ENCODE measurements around the gene MCM10. TPM values are rescaled to one million over a fixed set of nuclear protein-coding genes. Genes with fewer than 3 reads are reported as not detected.
A peak's percentile ranks its signal among the peaks of the same experiment; 100 is the strongest.
"Not testable (repeated sequence)": the region's sequence is repeated elsewhere in the genome, so short reads cannot be mapped to it uniquely, and the experiment has no call there.

The MCM10 gene
- total and polyA plus RNA-seq, 7 donors = 0.07 to 0.83 (median 0.17) TPM; not detected in 1

- 74 to 98% (median 96%) methylated on average over 3 of the region's 3 CpGs for whole genome bisulfite sequencing, 3 donors
- intact Hi-C loops (cut with DNase I) = no loop called here
- Histone ChIP-seq H3K4me3 (no peak overlapping the region), H3K4me1 (no peaks in the 10 kb centered on the region), H3K9me3 (no peaks in the 10 kb centered on the region), H3K36me3 (ENCODE audit: insufficient read depth in 1 of 2, low read depth in 1 of 2) (peaks cover 4 to 45% of the 10 kb centered on the region in 2 donors), H3K27ac (no peak overlapping the region), H3K27me3 (ENCODE audit: insufficient read depth in 3 of 3, low read length in 2 of 3) (no peaks in the 10 kb centered on the region)
- DNase-seq (no peak), ATAC-seq (no peak)
- TF ChIP-seq CTCF (IDR thresholded peaks at IDR 0.05) = no peak
Observed at GRCh38 chr10:13144814-13145213, 16.5 kb upstream of the MCM10 start.

GRCh38 chr10:13146379-13146778 lies 15.0 kb upstream of the MCM10 start:
- no peaks in the 10 kb centered on the region for H3K9me3 ChIP-seq
- TF ChIP-seq CTCF (IDR thresholded peaks at IDR 0.05) = no peak
- ATAC-seq = peak in 2 of 4 donors; percentile 34 to 41
- H3K27ac ChIP-seq = no peak overlapping the region
- H3K4me3 ChIP-seq = no peak overlapping the region
- intact Hi-C loops (cut with DNase I) = no loop called here
- no peaks in the 10 kb centered on the region for H3K27me3 ChIP-seq (ENCODE audit: insufficient read depth in 3 of 3, low read length in 2 of 3)
- no peaks in the 10 kb centered on the region for H3K4me1 ChIP-seq
- WGBS, 3 donors = 76 to 91% (median 80%) methylated on average over 1 of the region's 1 CpG
- peaks cover 0 to 29% of the 10 kb centered on the region in 2 donors for H3K36me3 ChIP-seq (ENCODE audit: insufficient read depth in 1 of 2, low read depth in 1 of 2)
- DNase-seq = no peak

GRCh38 chr10:13147161-13147560 lies 14.2 kb upstream of the MCM10 start:
- Histone ChIP-seq H3K9me3 (no peaks in the 10 kb centered on the region), H3K27me3 (ENCODE audit: insufficient read depth in 3 of 3, low read length in 2 of 3) (no peaks in the 10 kb centered on the region), H3K4me3 (no peak overlapping the region), H3K27ac (no peak overlapping the region), H3K4me1 (no peaks in the 10 kb centered on the region), H3K36me3 (ENCODE audit: insufficient read depth in 1 of 2, low read depth in 1 of 2) (peaks cover 0 to 21% of the 10 kb centered on the region in 2 donors)
- ATAC-seq (no peak), DNase-seq (no peak)
- TF ChIP-seq CTCF (IDR thresholded peaks at IDR 0.05) = no peak
- intact Hi-C loops (cut with DNase I) = no loop called here

GRCh38 chr10:13152296-13152695 lies 9.1 kb upstream of the MCM10 start:
- intact Hi-C loops (cut with DNase I) = no loop called here
- no peak overlapping the region for H3K27ac ChIP-seq
- no peak for ATAC-seq
- no peaks in the 10 kb centered on the region for H3K4me1 ChIP-seq
- no peak overlapping the region for H3K4me3 ChIP-seq
- 89 to 98% (median 96%) methylated on average over 3 of the region's 3 CpGs for WGBS, 3 donors
- no peaks in the 10 kb centered on the region for H3K27me3 ChIP-seq (ENCODE audit: insufficient read depth in 3 of 3, low read length in 2 of 3)
- H3K36me3 ChIP-seq (ENCODE audit: insufficient read depth in 1 of 2, low read depth in 1 of 2) = no peaks in the 10 kb centered on the region
- DNase-seq = no peak
- no peaks in the 10 kb centered on the region for H3K9me3 ChIP-seq
- TF ChIP-seq CTCF (IDR thresholded peaks at IDR 0.05) = no peak

- H3K36me3 ChIP-seq (ENCODE audit: insufficient read depth in 1 of 2, low read depth in 1 of 2); H3K4me3 ChIP-seq; H3K27me3 ChIP-seq (ENCODE audit: insufficient read depth in 3 of 3, low read length in 2 of 3); DNase-seq; H3K9me3 ChIP-seq; ATAC-seq; intact Hi-C loops (cut with DNase I); H3K4me1 ChIP-seq; H3K27ac ChIP-seq: not testable (repeated sequence)
- 84 to 91% (median 86%) methylated on average over 4 of the region's 4 CpGs for WGBS, 3 donors
Observed at GRCh38 chr10:13155860-13156259, 5.5 kb upstream of the MCM10 start.
